Hematopoietic multipotent progenitor cell treated with erythropoietin and hydrocortisone succinate and interleukin-3 and kit ligand, for 6 days (in vitro differentiated cells): ENCODE results near the gene RASAL1.
A peak's percentile ranks its signal among the peaks of the same experiment; 100 is the strongest.

Source experiments
- DNase-seq: peaks from one replicate; pipeline ENCODE4 v3.0.0-alpha.2; 2015

The RASAL1 gene

DNA sequence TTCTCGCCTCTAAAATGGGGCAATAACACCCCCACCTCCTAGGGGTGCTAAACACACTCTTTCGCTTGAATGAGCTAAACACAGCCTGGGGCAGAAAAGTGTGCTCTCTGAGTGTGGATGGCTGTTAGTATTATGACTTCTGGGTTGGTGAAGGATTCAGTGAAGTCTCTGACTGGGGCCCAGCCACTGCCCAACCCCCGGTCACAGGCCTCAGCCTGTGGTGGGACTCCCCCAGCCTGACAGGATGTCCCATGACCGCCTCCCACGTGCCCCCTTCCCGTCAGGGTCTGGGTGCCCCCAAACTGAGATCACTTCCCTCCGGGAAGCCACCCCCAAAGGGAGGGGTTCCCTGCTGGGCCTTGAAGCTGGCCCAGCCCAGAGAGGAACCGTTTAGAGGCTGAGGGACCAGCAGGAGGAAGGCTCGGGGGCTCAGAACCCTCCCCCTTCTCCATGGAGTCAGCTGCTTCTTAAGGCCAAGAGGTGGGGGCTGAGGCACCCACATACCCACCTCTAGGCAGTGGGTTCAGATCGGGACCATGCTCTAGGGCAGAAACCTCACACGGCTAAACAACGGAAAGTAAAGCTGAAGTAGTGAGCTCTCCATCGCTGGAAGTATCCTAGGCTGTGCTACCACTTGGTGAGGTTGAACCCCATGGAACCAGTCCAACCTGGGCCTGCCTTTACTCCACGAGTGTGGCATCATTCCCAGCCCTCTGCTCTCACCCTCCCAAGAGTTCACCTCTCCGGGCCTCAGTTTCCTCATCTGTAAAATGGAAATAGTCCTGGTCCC, 65.2 kb downstream of the RASAL1 start:
- DNase-seq, result no peak

GRCh38 chr12:113069751-113070116, 65.8 kb downstream of the RASAL1 start:
- DNase-seq, result no peak

DNA sequence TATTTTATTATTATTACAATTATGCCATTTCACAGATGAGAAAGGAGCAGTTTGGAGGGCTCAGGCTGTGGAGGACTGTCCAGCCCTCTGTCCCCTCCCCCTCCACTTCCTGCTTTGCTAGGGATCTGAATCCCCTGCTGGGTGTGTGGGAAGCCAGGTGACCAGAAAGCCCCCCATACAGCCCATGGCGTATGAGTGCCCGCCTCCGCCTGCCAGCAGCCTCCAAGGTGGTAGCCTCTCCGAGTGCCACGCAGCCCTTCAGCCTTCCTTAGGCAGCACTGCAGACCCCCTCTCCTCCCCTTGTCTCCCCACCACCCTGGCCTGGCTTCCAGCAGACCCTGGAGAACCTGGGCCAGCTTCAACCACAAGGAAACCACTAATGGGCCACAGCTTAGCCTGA, 66.4 kb downstream of the RASAL1 start:
- DNase-seq, result no peak

GRCh38 chr12:113067987-113068935, 67.3 kb downstream of the RASAL1 start:
- DNase-seq, result no peak

- DNase-seq, result no peak
Observed at GRCh38 chr12:113066813-113067400, 68.7 kb downstream of the RASAL1 start.

GRCh38 chr12:113065126-113066007, 70.2 kb downstream of the RASAL1 start:
- peak; percentile 37 for DNase-seq

DNA sequence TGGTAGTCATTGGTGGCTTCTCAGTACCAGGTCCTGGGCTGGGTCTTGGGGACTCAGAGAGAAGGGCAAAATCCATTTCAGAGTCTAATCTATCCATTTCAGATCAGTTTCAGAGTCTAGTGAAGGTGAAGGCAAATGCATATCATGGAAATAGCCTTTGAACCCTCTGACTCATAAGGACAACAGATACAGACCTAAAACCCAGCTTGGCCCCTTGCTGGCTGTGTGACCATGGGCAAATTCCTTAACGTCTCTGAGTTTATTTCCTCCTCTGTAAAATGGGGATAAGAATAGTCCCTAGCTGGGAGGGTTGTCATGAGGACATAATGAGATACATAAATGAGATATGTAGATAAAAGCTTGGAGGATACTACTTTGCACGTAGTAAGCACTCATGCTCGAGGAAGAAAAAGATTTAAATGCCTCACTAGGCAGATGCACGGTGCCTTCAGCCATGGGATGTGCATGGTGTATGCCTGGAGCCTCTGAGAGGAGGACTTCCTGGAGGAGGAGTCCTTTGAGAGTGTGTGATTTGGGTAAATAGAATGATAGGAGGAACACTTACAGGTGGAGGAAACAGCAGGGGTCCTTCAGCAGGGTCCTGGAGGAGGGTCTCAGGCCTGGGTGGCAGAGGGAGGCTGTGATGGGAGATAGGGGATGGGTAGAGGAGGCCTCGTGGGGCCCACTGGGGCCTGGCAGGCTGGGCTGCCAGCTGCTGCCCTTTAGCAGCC, 71.0 kb downstream of the RASAL1 start:
- DNase-seq, result no peak

DNA sequence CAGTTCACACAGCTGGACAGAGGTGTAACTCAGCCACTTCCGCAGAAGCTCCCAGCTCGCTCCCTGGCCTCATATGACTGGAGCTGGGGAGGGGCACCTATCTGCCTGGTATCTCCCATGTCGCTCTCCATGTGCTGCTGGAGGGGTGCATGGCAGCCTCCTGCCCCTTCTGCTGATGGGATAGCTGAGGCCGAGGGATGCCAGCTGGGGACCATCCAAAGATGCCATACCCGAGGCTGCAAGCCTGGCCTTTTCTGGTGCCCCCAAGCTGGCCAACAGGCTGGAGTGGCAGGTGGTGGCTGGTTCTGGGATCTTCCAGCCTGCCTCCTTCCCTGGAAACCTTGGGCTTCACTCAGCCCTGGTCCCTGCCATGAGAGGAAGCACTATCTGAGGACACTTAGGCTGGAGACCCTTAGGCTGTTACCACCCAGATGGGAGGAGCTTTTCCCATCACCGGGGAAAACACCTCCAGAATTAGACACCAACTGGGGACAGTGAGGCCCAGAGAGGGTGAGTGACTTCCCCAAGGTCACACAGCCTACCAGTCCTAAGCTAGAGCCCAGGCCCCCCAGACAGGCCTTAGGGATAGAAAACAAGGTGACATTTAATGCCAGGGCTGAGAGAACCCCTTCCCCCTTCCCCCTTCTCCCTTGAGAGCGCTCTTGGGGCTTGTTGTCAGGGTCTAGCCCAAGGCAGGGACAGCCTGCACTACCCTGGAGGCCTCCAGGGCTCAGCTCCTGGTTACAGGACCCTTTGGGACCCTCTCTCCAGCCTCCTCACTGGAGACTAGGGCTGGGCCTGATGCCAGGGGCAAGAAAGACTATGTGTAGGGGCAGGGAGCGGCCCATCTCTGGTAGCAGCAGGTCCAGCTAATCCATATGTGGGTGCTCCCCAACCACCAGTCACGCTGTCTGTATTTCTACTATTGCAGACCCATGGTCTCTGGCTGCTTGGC, 71.9 kb downstream of the RASAL1 start:
- DNase-seq, result no peak

- DNase-seq, result no peak
Observed at GRCh38 chr12:113062502-113063395, 72.8 kb downstream of the RASAL1 start.

- no peak for DNase-seq
Observed at GRCh38 chr12:113061061-113061694, 74.4 kb downstream of the RASAL1 start.

- DNase-seq, result no peak
Observed at GRCh38 chr12:113060336-113060960, 75.1 kb downstream of the RASAL1 start.

- no peak for DNase-seq
Observed at GRCh38 chr12:113059071-113059595, 76.4 kb downstream of the RASAL1 start.

DNA sequence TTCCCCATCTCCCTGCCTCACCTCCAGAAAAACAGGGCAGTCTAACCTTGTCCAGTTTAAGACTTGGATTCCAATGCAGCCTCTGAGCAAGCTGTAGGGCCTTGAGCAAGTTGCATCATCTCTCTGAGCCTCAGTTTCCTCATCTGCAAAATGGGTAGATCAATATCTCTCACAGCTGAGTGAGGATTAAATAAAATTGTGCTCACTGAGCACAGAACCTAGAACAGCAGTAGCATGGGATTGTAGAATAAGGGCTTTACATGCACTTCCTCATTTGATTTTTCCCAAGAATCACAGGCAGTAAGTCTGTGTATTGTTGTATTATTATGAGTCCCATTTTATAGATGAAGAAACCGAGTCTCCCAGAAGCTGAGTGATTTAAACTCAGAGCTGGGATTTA, 77.0 kb downstream of the RASAL1 start:
- no peak for DNase-seq

GRCh38 chr12:113057565-113058485, 77.7 kb downstream of the RASAL1 start:
- no peak for DNase-seq

DNA sequence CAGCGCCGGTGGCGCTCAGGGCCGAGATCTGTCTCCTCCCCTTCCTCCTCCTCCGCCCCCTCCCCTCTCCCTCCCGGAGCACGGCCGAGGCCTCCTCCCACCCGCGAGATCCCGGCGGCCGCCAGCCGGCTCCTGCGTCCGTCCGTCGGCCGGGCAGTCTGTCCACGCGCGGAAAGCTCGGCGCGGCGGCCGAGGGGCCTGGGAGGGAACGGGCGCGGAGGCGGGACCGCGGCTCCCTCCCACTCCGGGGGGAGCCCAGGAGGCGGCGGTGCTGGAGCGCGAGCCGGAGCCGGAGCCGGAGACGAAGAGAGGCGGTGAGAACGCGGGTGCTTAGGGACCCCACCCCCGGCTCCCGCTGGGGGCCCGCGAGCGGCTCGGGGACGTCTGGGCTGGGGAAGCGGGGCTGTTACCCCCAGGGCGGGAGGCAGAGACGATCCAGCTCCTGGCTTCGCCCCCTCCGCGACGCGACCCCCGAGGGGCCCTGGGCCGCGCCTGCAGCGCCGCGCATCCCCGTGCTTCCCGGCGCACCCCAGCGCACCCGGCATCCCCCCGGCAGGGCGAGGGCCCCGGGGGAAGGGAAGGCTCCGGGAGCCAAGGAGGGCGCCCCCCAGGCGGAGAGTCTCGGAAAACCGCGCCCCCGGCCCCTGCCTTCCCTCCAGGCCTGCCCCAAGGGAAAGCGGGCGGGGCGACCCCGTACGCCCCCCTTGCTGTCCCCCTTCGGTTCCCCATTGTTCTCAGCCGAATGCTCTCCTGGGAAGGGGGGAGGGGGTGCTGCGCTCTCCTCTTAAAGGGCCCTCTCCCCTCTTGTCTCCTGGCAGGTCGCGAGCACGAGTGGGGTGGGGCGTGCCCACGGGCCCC, 78.7 kb downstream of the RASAL1 start, which contains the start of gene DTX1:
TSS of gene DTX1 (plus strand) at position 100 of the 858 bp plus-strand sequence. CDS start 1,463 bp downstream, outside the sequence.
- DNase-seq, result no peak

- no peak for DNase-seq
Observed at GRCh38 chr12:113056381-113056630, 79.3 kb downstream of the RASAL1 start.
